Esophagus squamous epithelium (tissue), 4 donors: ENCODE data around the gene MRPL54.

Source experiments
- POLR2A ChIP-seq, 4 donors: fragments of 450-650 bp; IDR thresholded peaks; one replicate each; pipeline ENCODE4 v1.6.1; 2017; ENCODE audit warnings: antibody characterized with exemption in 4 of 4, mild to moderate bottlenecking in 4 of 4, moderate library complexity in 3 of 4
- TF ChIP-seq, protein P1 (sequence below), 6 experiments: fragments of 450-650 bp in 4 of 6; fragments of 200-600 bp in 2 of 6; sonication (generic) in 2 of 6; IDR thresholded peaks; one replicate each; pipeline ENCODE4 v1.5.1; 2016 to 2019; ENCODE audit warnings: antibody characterized with exemption in 6 of 6, mild to moderate bottlenecking in 4 of 6, moderate library complexity in 4 of 6

- TF ChIP-seq, protein P1, sequence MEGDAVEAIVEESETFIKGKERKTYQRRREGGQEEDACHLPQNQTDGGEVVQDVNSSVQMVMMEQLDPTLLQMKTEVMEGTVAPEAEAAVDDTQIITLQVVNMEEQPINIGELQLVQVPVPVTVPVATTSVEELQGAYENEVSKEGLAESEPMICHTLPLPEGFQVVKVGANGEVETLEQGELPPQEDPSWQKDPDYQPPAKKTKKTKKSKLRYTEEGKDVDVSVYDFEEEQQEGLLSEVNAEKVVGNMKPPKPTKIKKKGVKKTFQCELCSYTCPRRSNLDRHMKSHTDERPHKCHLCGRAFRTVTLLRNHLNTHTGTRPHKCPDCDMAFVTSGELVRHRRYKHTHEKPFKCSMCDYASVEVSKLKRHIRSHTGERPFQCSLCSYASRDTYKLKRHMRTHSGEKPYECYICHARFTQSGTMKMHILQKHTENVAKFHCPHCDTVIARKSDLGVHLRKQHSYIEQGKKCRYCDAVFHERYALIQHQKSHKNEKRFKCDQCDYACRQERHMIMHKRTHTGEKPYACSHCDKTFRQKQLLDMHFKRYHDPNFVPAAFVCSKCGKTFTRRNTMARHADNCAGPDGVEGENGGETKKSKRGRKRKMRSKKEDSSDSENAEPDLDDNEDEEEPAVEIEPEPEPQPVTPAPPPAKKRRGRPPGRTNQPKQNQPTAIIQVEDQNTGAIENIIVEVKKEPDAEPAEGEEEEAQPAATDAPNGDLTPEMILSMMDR (IDR thresholded peaks at IDR 0.05): no peak
- TF ChIP-seq POLR2A (IDR thresholded peaks at IDR 0.05): no peak
Observed at GRCh38 chr19:3778104-3778867, 15.8 kb downstream of the MRPL54 start.
